ENCODE measurements around the gene ESYT3.

DNA sequence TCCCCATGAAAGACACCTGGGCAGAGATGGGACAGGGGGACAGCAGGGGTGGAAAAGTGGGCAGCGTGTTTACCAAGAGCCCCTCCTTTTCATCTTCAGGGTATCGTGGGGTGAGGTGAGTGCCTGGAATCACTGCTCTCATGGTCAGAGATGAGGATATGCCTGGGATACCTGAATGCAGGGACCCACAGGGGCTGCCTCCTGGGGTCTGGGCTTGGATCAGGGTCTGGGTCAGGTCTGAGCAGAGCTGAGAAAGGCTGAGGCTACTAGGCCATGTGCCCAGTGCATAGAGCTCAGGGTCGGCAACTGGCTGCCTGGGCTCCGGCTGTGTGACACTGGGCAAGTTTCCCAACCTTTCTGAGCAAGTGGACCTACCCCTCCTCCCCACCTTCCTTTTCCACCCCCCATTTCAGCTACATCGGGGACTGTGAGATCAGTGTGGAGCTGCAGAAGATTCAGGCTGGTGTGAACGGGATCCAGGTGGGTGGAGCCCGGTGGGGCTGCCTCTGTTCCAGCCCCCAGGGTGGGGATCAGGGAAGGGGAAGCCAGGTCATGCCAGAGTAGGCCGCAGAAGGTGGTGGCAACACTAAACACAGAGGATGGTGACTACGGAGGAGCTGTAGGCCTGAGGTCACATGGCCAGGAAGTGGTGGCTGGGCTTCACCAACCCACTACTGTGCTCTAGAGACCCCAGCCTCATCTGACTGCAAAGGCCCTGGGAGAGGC, 24.5 kb downstream of the ESYT3 start:
- no peak for TF ChIP-seq POLR2AphosphoS5 (IDR thresholded peaks at IDR 0.05; ENCODE audit: insufficient read depth in 1 of 2, low read depth in 1 of 2)
- TF ChIP-seq, protein P1, sequence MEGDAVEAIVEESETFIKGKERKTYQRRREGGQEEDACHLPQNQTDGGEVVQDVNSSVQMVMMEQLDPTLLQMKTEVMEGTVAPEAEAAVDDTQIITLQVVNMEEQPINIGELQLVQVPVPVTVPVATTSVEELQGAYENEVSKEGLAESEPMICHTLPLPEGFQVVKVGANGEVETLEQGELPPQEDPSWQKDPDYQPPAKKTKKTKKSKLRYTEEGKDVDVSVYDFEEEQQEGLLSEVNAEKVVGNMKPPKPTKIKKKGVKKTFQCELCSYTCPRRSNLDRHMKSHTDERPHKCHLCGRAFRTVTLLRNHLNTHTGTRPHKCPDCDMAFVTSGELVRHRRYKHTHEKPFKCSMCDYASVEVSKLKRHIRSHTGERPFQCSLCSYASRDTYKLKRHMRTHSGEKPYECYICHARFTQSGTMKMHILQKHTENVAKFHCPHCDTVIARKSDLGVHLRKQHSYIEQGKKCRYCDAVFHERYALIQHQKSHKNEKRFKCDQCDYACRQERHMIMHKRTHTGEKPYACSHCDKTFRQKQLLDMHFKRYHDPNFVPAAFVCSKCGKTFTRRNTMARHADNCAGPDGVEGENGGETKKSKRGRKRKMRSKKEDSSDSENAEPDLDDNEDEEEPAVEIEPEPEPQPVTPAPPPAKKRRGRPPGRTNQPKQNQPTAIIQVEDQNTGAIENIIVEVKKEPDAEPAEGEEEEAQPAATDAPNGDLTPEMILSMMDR (IDR thresholded peaks at IDR 0.05), result no peak
- TF ChIP-seq POLR2A (IDR thresholded peaks at IDR 0.05), result no peak

Data from vagina (tissue), 2 donors.